HL-60/S4 (cell line): ENCODE data around the gene ARIH2.

Experiments used
- in situ Hi-C: fragments of 300-500 bp; cut with MboI; formaldehyde crosslinking; loops from 2 replicates; pipeline ENCODE4 v1.14.3; 2022; ENCODE audit warnings: low sequenced_read_pairs

Gene ARIH2

GRCh38 chr3:48928679-48929078, 10.0 kb downstream of the ARIH2 start:
- in situ Hi-C loops: no loop called here

GRCh38 chr3:48929358-48930035, 10.9 kb downstream of the ARIH2 start:
- in situ Hi-C loops: no loop called here

- in situ Hi-C loops: no loop called here
Observed at GRCh38 chr3:48930590-48930989, 11.9 kb downstream of the ARIH2 start.

GRCh38 chr3:48931944-48932580, 13.4 kb downstream of the ARIH2 start:
- in situ Hi-C loops: no loop called here

GRCh38 chr3:48934333-48934991, 15.8 kb downstream of the ARIH2 start:
- in situ Hi-C loops: no loop called here

GRCh38 chr3:48935530-48935929, 16.9 kb downstream of the ARIH2 start:
- in situ Hi-C loops: no loop called here

- in situ Hi-C loops: no loop called here
Observed at GRCh38 chr3:48938156-48938555, 19.5 kb downstream of the ARIH2 start.

GRCh38 chr3:48938689-48939088, 20.0 kb downstream of the ARIH2 start:
- in situ Hi-C loops: no loop called here

- in situ Hi-C loops: no loop called here
Observed at GRCh38 chr3:48945432-48945831, 26.8 kb downstream of the ARIH2 start.

- in situ Hi-C loops: no loop called here
Observed at GRCh38 chr3:48945891-48946549, 27.4 kb downstream of the ARIH2 start.

GRCh38 chr3:48949376-48949717, 30.7 kb downstream of the ARIH2 start:
- in situ Hi-C loops: no loop called here

- in situ Hi-C loops: no loop called here
Observed at GRCh38 chr3:48950051-48950450, 31.4 kb downstream of the ARIH2 start.

- in situ Hi-C loops: no loop called here
Observed at GRCh38 chr3:48951764-48952163, 33.1 kb downstream of the ARIH2 start.

GRCh38 chr3:48952510-48953118, 34.0 kb downstream of the ARIH2 start:
- in situ Hi-C loops: no loop called here

GRCh38 chr3:48957006-48957705, 38.5 kb downstream of the ARIH2 start:
- in situ Hi-C loops: no loop called here

GRCh38 chr3:48960841-48961413, 42.3 kb downstream of the ARIH2 start:
- in situ Hi-C loops: no loop called here

- in situ Hi-C loops: no loop called here
Observed at GRCh38 chr3:48962340-48962739, 43.7 kb downstream of the ARIH2 start.

- in situ Hi-C loops: no loop called here
Observed at GRCh38 chr3:48962939-48963338, 44.3 kb downstream of the ARIH2 start.

GRCh38 chr3:48963591-48963990, 44.9 kb downstream of the ARIH2 start:
- in situ Hi-C loops: no loop called here

GRCh38 chr3:48966367-48966766, 47.7 kb downstream of the ARIH2 start:
- in situ Hi-C loops: no loop called here
